Peyer's patch (tissue), 4 donors: ENCODE results near the gene MCRIP2. TPM values are rescaled to one million over a fixed set of nuclear protein-coding genes. Genes with fewer than 3 reads are reported as not detected.
"Not testable (repeated sequence)": the region's sequence is repeated elsewhere in the genome, so short reads cannot be mapped to it uniquely, and the experiment has no call there.

ENCODE experiments used
- DNase-seq, 3 donors: peaks; one replicate each; pipeline ENCODE4 v3.0.0-alpha.2; 2017 to 2019
- H3K27ac ChIP-seq, 4 donors: fragments of 200-600 bp; sonication (generic); one replicate each; pipeline ENCODE4 v1.5.1; 2016 to 2019
- H3K27me3 ChIP-seq, 2 donors: fragments of 200-600 bp; sonication (generic); one replicate each; pipeline ENCODE4 v1.5.1; 2019
- H3K36me3 ChIP-seq, 3 donors: fragments of 200-600 bp; sonication (generic); one replicate each; pipeline ENCODE4 v1.5.1; 2016 to 2019
- H3K4me1 ChIP-seq, 4 donors: fragments of 200-600 bp; sonication (generic); one replicate each; pipeline ENCODE4 v1.5.1; 2016 to 2019
- H3K4me3 ChIP-seq, 4 donors: fragments of 200-600 bp; sonication (generic); 1 replicate in 3 of 4; 2 replicates in 1 of 4; pipeline ENCODE4 v1.5.1; 2016 to 2019; ENCODE audit warnings: mild to moderate bottlenecking in 1 of 4
- H3K9me3 ChIP-seq, 4 donors: fragments of 200-600 bp; sonication (generic); one replicate each; pipeline ENCODE4 v1.5.1; 2016 to 2019; ENCODE audit warnings: mild to moderate bottlenecking in 1 of 4
- CTCF ChIP-seq, 6 experiments: fragments of 450-650 bp in 4 of 6; fragments of 200-600 bp in 2 of 6; sonication (generic) in 1 of 6; IDR thresholded peaks; one replicate each; pipeline ENCODE4 v1.5.1; 2017 to 2019; ENCODE audit warnings: antibody characterized with exemption in 6 of 6, mild to moderate bottlenecking in 3 of 6, moderate library complexity in 1 of 6
- POLR2A ChIP-seq, 2 donors: fragments of 450-650 bp; IDR thresholded peaks; one replicate each; pipeline ENCODE4 v1.5.1; 2017; ENCODE audit warnings: antibody characterized with exemption in 2 of 2, mild to moderate bottlenecking in 2 of 2, moderate library complexity in 2 of 2
- total RNA-seq, 4 donors: library from RNA; depleted of rRNA; stranded (reverse); fragments of >200 nt; gene quantifications; one replicate each; pipeline ENCODE4 v1.1.0, GENCODE V29; 2016

MCRIP2 gene
- total RNA-seq, 4 donors from 2014 or later = 114 to 260 (median 222) TPM

GRCh38 chr16:593807-594206 is 47.8 kb upstream of the MCRIP2 start:
- no peaks in the 10 kb centered on the region for H3K9me3 ChIP-seq
- no peaks in the 10 kb centered on the region for H3K27me3 ChIP-seq
- peak overlapping the region in 2 of 4 donors; percentile 24 to 31 for H3K4me3 ChIP-seq
- TF ChIP-seq POLR2A (IDR thresholded peaks at IDR 0.05) (peak in 1 of 2 donors; percentile 0), CTCF (IDR thresholded peaks at IDR 0.05) (peak in 3 of 6 experiments; percentile 11 to 20 (median 14))
- H3K4me1 ChIP-seq = peaks cover 11 to 45% (median 12%) of the 10 kb centered on the region in 4 donors
- DNase-seq = no peak
- peak overlapping the region in 3 of 4 donors; percentile 79 to 94 (median 93) for H3K27ac ChIP-seq
- H3K36me3 ChIP-seq = peaks cover 0 to 16% (median 0%) of the 10 kb centered on the region in 3 donors

- H3K36me3 ChIP-seq = peaks cover 0 to 21% (median 0%) of the 10 kb centered on the region in 3 donors
- H3K27ac ChIP-seq = peak overlapping the region in 2 of 4 donors; percentile 25 to 94
- no peaks in the 10 kb centered on the region for H3K9me3 ChIP-seq
- no peaks in the 10 kb centered on the region for H3K27me3 ChIP-seq
- H3K4me1 ChIP-seq = peaks cover 11 to 45% (median 12%) of the 10 kb centered on the region in 4 donors
- DNase-seq = no peak
- H3K4me3 ChIP-seq = no peak overlapping the region
- TF ChIP-seq CTCF (IDR thresholded peaks at IDR 0.05) (no peak), POLR2A (IDR thresholded peaks at IDR 0.05) (no peak)
Observed at GRCh38 chr16:595094-595528, 46.5 kb upstream of the MCRIP2 start.

- H3K4me3 ChIP-seq = no peak overlapping the region
- H3K9me3 ChIP-seq = no peaks in the 10 kb centered on the region
- TF ChIP-seq CTCF (IDR thresholded peaks at IDR 0.05) = no peak
- no peak for TF ChIP-seq POLR2A (IDR thresholded peaks at IDR 0.05)
- H3K36me3 ChIP-seq = peaks cover 0 to 27% (median 0%) of the 10 kb centered on the region in 3 donors
- H3K4me1 ChIP-seq = peaks cover 5 to 39% (median 10%) of the 10 kb centered on the region in 4 donors
- H3K27me3 ChIP-seq = no peaks in the 10 kb centered on the region
- no peak overlapping the region for H3K27ac ChIP-seq
- DNase-seq = no peak
Observed at GRCh38 chr16:595942-596735, 45.5 kb upstream of the MCRIP2 start.

GRCh38 chr16:596736-597060 is 44.9 kb upstream of the MCRIP2 start:
- no peaks in the 10 kb centered on the region for H3K27me3 ChIP-seq
- DNase-seq = no peak
- TF ChIP-seq CTCF (IDR thresholded peaks at IDR 0.05) = no peak
- no peak for TF ChIP-seq POLR2A (IDR thresholded peaks at IDR 0.05)
- H3K4me3 ChIP-seq = no peak overlapping the region
- peaks cover 0 to 27% (median 0%) of the 10 kb centered on the region in 3 donors for H3K36me3 ChIP-seq
- H3K9me3 ChIP-seq = no peaks in the 10 kb centered on the region
- H3K27ac ChIP-seq = no peak overlapping the region
- peaks cover 5 to 34% (median 10%) of the 10 kb centered on the region in 4 donors for H3K4me1 ChIP-seq

GRCh38 chr16:597655-598054 is 44.0 kb upstream of the MCRIP2 start:
- H3K27ac ChIP-seq, H3K9me3 ChIP-seq, H3K27me3 ChIP-seq, H3K4me3 ChIP-seq, DNase-seq: not testable (repeated sequence)
- Histone ChIP-seq H3K36me3 (peaks cover 0 to 27% (median 0%) of the 10 kb centered on the region in 3 donors), H3K4me1 (peaks cover 0 to 24% (median 3%) of the 10 kb centered on the region in 4 donors)
